Keratinocyte (primary cell): ENCODE measurements around the gene ARID3C.

Experiments used
- CTCF ChIP-seq, 3 experiments: IDR thresholded peaks in 1 of 3; conservative IDR thresholded peaks in 1 of 3; optimal IDR thresholded peaks in 1 of 3; 2 replicates in 2 of 3; 3 replicates in 1 of 3; pipeline versions ENCODE3 to v1.5.1; 2011; ENCODE audit warnings: low read length in 3 of 3, mild to moderate bottlenecking in 3 of 3, moderate library complexity in 2 of 3, control low read depth in 1 of 3, inconsistent platforms in 1 of 3; ENCODE audit not compliant: insufficient read depth in 2 of 3; ENCODE audit errors: extremely low read depth in 1 of 3
- EZH2 ChIP-seq: IDR thresholded peaks from one replicate; pipeline ENCODE4 v1.6.1; 2012; ENCODE audit warnings: inconsistent platforms, mild to moderate bottlenecking, low read length, moderate library complexity

GRCh38 chr9:34589636-34590380, 39.1 kb downstream of the ARID3C start, which contains the start of gene CNTFR:
- TF ChIP-seq CTCF (optimal IDR thresholded peaks at IDR 0.05 in 1 of 3, IDR thresholded peaks at IDR 0.05 in 1 of 3, conservative IDR thresholded peaks at IDR 0.05 in 1 of 3; ENCODE audit: extremely low read depth in 1 of 3, insufficient read depth in 2 of 3, low read length in 3 of 3) (no peak), EZH2 (peak; percentile 78)
